GM21515 (cell line): Measurements from ENCODE around the gene KYNU.
A peak's percentile ranks its signal among the peaks of the same experiment; 100 is the strongest.
"Not testable (repeated sequence)": the region's sequence is repeated elsewhere in the genome, so short reads cannot be mapped to it uniquely, and the experiment has no call there.

Experiments
- ATAC-seq: cut with Tn5 transposase; IDR thresholded peaks from one replicate; pipeline ENCODE4 v1.9.1; 2021; ENCODE audit not compliant: unreplicated experiment

KYNU gene

DNA sequence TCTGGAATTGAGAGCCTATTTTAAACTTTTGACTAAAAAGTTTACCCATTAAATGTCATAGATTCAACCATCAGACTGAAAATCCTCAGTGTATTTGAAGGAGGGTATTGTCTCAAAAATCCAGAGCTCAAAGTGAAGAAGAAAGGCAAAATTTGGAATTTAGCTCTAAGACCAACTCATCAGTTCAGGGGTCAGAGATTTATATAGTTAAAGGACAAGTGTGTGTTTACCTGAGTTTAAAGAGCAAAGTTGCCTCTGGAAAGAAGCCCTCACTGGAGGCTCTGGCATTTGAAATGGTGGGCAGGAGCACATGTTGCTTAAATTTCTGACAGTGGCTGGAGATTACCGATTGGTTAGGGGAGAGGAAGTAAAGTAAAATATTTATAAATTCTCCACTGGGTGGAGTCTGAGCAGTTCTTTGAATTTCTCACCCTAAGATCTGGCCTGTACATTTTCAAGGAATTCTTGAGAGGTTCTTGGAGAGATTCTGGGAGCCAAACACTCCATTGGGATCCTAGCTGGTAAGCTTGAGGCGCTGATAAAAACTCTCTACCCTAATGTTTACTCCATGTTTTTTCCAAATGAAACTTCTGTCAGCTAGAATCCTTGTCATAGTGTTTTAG is at the start of gene KYNU:
Gene KYNU, plus strand, starts transcription at position 449 of the 623 bp plus-strand sequence. CDS start 7,704 bp downstream, outside the sequence.
- ATAC-seq: peak; percentile 57

DNA sequence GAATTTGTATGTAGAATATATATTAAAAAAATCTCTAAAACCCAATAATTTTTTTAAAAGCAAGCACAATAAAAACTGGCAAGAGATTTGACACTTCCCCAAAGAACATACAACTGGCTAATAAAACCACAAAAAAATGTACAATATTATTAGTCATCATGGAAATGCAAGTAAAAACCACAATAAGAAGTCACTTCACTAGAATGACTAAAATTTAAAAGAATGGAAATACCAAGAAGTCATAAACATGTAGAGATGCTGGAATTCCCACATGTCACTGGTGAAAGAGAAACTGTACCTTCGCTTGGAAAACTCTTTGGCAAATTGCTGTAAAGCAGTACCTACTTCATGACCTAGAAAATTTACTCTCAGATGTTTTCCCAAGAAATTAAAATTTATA is 43.4 kb upstream of the KYNU start:
- no peak for ATAC-seq

DNA sequence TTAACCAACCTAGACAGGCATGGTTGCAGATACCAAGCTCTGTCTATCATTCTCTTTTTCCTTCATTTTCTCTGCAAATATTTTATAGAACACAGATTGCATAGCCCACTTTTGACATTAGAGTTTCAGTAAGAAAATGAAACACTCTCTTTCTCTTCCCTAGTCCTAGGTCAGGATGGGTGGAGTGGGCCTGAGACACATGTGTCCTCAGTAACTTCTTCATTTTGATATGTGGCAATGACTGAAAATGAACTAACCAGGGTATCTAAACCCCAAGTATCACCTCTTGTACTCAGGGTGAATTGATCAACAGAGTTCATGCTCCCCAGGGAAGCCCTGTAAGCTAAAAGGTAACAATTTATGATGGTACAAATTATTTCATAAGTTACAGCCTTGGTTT is 37.0 kb upstream of the KYNU start:
- ATAC-seq: no peak

DNA sequence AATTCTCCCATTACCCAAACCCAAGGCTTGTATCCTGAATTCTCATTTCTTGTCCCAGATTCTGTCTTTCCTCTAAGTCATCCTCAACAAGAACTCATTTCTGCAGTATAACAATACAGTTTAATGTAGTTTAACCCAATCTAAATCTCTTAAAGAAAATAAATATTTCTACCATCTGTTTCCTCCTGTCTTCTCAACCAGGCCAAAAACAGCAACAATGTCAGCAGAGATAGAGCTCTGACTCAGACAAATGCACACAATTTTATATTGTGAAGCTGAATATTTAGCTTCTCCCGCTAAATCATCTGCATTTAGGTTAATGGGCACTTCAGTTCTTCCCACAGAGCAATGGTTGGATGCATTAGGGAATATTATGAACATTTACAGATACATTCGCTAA is 35.7 kb upstream of the KYNU start:
- no peak for ATAC-seq

DNA sequence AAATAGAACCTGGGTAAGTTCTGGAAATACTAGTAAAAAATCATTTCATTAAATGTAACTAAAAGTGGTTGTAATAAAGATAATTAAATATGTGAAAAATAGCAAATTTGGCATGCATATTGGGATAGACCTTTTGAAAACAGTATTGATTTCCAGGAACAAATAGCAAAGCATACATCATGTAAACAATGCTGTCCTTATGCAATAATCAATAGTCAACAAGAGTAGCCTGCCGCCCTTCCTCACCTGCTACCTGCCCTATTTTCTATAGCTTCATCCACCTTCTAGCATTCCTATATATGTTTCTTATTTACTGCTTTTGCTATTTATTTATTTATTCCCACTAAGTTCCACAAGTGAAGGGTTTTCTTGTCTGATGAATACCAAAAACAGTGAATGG is 35.1 kb upstream of the KYNU start:
- ATAC-seq: no peak

DNA sequence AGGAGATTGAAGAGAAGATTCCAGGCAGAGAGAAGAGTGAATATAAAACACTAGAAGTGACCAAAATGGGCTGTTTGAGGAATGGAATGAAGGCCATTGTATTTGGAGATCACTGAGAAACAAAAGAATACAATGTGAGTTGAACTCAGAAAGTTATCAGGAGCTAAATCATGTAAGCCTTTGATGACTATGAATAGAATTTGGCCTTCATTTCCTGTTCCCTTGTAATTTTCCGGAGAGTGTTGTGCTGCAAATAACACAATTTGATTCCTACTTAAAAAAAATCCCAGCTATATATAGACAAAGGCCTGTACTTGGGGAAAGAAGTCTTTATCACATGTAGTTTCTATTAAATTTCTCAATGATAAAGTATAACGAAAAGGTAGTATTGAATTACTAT is 33.7 kb upstream of the KYNU start:
- no peak for ATAC-seq

DNA sequence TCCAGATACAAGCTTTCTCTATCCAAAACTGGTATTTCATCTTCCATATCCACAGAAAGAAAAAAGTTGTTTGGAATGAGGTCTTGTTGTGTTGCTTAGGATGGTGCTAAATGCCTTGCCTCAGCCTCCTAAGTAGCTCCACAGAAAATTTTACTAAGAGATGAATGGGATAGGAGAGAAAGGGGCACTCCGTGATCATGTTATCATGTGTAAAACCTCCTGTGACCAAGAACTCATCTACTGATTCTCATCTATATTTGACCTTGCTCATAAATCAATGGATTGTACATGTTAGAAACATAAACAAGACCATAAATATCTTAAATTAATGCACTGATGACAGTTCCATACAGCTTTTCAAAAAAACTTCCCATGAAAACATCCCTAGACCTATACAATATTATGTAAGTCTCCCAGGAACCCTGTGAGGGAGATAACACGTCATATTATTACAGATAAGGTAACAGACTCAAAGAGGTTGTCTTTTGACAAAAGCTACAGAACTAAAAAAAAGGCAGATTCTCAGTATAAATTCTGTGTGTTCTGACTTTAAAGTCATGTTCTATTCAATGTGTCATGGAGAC is 29.3 kb upstream of the KYNU start:
- no peak for ATAC-seq

DNA sequence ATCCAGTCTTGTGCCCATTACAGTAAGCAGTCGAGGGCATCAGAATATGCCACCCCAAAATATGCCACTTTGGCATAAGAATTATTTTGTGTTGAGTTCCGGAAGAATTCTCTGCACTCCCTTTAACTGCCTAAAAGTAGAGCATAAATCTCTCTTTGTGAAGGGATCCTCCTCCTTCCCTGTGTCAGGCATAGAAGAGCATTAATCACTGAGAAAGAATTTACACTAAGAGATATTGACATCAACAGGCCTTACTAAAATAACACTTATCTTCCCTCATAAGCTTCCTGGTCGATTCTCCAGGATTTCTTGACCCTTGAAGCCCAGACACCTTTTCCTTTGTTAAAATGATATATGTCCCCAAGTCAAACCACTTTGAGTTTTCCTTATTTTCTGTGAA is 27.6 kb upstream of the KYNU start:
- no peak for ATAC-seq

DNA sequence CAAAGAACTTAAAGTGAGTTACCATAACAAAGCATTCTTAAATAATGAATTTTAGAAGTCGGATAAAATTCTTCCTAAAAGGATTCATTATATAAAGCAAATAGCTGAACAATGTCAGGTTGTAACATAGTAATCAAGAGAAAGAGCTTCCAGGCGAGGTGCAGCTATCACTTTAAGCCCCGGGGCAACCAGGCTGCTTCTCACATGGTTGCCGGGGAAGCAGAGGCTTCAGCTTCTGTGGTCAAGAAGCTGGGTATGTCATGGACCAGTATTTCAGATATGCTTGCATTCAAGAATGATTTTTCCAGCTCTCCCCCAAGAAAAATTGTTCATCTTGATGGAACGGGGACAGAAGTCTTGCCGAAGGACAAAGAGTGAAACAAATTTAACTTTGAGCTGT is 23.6 kb upstream of the KYNU start:
- ATAC-seq: no peak

DNA sequence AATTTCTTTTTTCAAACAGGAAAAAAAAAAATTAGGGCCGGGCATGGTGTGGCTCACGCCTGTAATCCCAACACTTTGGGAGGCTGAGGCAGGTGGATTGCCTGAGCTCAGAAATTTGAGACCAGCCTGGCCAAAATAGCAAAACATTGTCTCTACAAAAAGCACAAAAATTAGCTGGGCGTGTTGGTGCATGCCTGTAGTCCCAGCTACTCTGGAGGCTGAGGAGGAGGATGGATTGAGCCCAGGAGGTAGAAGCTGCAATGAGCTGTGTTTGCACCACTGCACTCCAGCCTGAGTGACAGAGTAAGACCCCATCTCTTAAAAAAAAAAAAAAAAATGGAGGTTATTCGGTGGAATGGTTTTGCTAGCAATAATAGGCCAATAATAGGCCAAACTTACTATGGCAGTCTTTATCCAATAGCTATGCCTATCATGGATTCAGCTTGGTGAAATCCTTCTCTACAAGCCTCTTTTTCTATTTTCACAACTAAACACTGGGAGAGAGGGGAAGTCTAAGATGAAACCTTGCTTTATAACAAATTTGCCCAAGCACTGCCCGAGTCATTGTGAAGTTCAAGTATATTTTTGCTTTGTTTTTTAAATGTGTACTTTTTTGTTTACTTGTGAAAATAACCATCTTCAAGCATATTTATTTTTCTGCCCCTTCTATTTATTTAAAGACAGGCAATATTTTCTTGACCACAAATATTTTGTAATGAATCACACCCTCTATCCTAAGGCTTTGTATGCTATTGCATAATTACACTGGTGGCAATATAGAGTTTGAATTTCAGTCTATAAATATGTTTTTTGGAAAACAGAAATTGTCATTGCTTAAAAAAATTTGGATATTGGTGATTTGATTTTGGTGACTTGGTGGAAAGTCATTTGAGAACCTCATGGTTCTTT is 20.0 kb upstream of the KYNU start:
- no peak for ATAC-seq

DNA sequence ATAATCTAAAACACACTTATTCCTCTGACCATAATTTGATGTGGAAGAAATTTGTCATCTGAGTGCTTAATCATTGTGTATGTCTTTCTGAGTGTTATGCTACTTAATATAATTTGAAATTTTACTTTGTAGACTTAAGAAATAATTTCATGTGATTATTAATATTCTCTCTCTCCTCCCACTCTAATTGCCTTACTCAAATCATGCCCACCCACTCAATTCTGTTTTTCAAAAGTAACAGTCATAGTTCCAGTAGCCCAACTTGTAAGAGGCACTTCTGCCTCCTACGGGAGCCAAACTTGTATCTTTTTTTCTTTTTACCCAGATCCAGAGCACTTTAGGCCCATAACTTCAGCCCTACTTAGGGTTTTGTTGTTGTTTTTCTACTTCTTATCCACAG is 18.5 kb upstream of the KYNU start:
- no peak for ATAC-seq

DNA sequence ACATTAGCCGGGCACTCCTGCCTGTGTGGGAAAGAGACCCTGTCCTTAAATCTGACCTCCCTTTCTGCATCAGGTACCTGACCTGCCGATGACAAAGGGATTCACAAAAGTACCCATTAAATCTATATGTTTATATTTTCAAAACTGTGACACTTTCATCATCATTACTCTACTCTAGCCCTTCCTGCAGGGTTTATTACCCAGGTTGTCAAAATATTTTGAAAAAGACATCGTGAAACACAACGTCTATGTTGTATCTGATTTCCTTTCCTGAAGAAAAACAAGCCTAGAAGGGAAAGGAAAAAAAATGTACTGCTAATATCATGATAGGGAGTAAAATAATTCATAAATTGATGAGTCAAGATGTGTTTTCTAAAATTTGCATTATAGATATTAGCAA is 15.2 kb upstream of the KYNU start:
- no peak for ATAC-seq

DNA sequence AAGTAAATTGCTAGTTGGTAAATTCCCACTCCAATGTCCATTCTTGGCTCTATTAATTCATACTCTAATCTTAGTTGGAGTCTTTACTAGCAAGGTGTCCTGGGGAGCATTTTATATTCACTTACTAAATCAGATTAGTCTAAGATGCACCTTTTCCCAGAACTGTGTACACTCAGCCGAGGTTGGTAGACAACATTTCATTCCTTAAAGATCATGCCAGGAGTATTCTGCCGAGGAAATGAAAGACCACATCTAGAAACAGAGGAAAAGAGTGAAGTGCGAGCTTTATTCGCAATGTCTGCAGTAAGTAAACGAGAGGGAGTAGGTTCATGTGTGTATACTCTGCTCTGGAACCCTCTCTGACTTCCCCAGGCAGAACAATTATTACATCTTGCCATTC is 14.6 kb upstream of the KYNU start:
- ATAC-seq: no peak

DNA sequence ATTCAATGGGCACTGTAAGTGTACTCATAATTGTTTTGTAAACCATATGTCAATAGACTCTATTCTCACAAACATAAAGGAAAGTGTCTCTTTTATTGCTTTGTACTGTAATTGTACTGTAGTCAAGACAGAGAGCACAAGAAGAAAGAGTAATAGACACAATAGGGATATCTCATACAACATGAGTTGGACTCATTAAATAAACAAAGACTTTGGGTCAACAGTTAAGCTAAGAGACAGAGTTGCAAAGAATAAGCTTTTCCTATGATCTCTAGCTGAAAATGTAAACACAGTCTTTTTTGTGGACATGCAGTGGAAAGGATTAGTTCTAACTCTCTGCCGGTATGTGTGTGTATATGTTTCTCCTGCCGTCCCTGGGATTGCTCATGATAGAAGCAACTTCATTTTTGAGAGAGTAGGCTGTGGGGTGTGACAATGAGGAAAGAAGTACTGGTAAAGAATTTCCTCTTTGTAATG is 13.9 kb upstream of the KYNU start:
- no peak for ATAC-seq

DNA sequence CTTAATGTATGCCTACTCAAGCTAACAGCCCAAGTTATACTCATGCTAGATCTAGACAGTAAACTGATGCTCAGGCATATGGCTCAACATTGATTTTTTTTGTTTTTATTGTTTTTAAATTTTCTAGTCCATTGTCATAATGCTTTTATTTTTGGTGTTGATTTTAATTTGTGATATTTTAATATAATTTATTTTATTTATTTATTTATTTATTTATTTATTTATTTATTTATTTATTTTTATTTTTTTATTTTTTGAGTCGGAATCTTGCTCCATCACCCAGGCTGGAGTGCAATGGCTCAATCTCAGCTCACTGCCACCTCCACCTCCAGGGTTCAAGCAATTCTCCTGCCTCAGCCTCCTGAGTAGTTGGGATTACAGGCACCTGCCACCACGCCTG is 12.9 kb upstream of the KYNU start:
- not testable (repeated sequence) for ATAC-seq

DNA sequence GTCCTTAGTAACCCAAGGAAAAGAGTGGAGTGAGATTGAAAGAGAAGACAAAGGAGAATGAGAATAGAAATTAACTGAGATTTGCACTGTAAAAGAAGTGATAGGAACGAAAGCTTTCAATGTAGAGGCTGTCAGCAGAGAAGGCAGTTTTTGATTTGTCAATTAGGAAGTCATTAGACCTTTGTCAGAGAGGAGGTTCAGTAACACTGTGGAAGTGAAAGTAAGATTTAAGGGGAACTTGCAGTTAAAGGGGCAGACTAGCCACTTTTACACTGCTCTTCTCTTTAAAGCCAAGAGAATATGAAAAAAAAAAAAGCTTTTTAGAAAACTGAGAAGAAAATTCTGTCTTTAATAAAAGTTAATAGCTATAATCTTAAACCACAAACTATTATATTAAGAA is 11.5 kb upstream of the KYNU start:
- peak; percentile 90 for ATAC-seq

DNA sequence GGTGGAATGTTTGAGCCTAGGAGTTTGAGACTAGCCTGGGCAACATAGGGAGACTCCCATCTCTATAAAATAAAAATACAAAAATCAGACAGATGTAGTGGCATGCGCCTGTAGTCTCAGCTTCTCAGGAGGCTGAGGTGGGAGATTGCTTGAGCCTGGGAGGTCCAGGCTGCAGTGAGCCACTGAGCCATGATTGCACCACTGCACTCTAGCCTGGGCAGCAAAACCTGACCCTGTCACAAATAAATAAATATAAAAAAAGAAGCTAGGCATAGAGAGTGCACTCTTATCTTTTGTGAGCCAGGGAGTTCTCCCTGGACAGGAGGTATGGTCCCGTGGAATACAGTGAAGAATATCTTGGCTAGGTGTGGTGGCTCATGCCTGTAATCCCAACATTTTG is 11.0 kb upstream of the KYNU start:
- ATAC-seq: peak; percentile 11

DNA sequence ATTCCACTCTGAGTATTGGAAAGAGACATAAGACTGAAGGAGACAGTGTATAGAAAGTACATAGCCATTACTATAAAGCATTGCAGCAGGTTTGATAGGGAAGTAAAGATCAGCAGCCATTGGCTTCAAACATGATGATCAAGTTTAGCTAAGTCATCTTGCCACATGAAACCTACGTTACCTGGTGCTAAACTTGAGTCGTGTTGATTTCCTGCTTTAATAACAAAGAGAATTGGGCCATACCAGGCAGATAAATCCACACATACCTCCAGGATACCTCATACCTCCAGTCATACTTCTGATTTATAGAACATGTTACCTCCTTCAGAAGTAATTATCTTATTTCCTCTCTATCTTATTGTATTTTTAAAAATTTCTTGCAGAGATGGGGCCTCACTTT is 10.3 kb upstream of the KYNU start:
- ATAC-seq: no peak

DNA sequence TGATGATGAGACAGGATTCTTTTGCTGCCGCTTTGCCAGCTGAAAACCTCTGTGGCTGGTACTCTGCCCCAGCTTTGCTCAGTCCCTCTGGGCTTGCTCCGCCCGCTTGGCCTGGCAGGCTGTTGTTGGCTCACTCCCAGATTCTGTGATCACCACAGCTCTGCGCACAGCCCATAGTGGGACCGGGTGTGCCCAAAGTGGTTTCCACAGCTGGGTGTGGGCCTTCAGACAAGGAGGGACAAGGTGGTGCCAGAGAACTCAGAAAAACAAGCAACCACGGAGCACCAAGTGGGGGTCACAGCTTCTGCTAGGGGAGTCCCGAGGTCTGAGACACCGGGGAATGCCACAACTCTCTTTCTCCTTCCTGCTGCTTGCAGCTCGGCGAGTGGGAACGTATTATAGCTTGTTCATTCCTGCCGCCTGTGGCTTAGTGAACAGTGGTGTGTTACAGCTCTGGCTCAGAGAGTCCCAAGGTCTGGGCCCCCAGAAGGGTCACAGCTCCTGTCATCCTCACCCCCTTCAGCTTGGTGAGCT is 9.2 kb upstream of the KYNU start:
- peak; percentile 33 for ATAC-seq

DNA sequence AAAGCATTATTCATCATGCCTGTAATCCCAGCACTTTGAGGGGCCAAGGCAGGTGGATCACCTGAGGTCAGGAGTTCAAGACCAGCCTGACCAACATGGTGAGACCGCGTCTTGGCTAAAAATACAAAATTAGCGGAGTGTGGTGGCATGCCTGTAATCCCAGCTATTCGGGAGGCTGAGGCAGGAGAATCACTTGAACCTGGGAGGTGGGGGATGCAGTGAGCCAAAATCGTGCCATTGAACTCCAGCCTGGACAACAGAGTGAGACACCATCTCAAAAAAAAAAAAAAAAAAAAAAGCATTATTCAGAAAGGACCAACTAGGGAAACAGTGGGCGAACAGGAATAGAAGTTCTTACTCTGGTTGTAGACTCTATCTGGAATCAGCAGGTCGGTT is 8.4 kb upstream of the KYNU start:
- ATAC-seq: not testable (repeated sequence)

DNA sequence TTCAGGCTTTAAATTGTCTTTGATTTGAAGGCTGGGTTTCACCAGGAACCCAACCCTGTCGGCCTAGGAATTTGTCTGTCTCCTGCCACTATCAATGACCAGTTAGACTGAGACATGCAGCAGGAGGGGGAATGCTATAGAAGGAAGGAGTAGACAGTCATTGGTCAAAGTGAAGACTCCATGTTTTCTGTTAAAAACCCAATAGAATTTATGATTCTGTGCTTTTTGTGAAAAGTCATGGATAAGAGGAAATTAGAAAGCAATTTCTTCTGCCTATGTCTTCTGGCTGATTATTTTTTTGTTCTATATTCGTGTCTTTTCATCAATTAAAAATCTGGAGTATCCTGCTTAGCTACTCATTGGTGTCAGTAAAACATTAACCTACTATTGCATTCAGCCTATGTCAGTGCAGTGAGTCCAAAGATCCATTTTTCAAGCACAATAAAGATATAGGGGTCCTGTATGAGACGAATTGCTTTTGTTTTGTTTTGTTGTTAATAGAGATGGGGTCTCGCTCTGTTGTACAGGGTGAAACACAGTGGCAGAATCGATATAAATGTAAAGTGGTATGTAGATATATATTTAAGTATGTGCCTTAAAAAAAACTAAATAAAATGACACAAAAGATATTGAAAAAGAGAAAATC is 7.9 kb upstream of the KYNU start:
- no peak for ATAC-seq
